ENCODE results near the gene PDPR. TPM values are rescaled to one million over a fixed set of nuclear protein-coding genes. Genes with fewer than 3 reads are reported as not detected.
"Not testable (repeated sequence)": the region's sequence is repeated elsewhere in the genome, so short reads cannot be mapped to it uniquely, and the experiment has no call there.

PDPR gene
- total and polyA plus RNA-seq, 2 donors (not counting 3 experiments of a cell fraction or from before 2014, with no cell fraction given) = 26.4 to 29.9 TPM

- DNase-seq (ENCODE audit: low read depth, low spot score); H3K27me3 ChIP-seq (ENCODE audit: control insufficient read depth in 2 of 2, insufficient read depth in 2 of 2, low read length in 2 of 2); H3K79me2 ChIP-seq (ENCODE audit: control insufficient read depth, insufficient read depth, low read length); H3K9ac ChIP-seq (replicated peaks; ENCODE audit: extremely low read depth, insufficient read depth, low read length); H3K4me1 ChIP-seq (ENCODE audit: control insufficient read depth, extremely low read depth, insufficient read depth, low read length); CTCF ChIA-PET; dilution Hi-C loops (cut with MboI; ENCODE audit: extremely low pct_ligation_motif_present, low sequenced_read_pairs); BruUV-seq (replicated peaks); H3K9me1 ChIP-seq (replicated peaks; ENCODE audit: control insufficient read depth, extremely low read depth, insufficient read depth, low read length); H3K36me3 ChIP-seq (ENCODE audit: control insufficient read depth in 2 of 2, extremely low read depth in 1 of 2, insufficient read depth in 2 of 2, low read length in 2 of 2); H3K9me3 ChIP-seq (replicated peaks; ENCODE audit: control insufficient read depth, insufficient read depth, low read length); H3K4me3 ChIP-seq (replicated peaks in 1 of 3; ENCODE audit: insufficient read depth in 1 of 3, low read depth in 1 of 3, low read length in 3 of 3); H4K20me1 ChIP-seq (replicated peaks; ENCODE audit: control insufficient read depth, extremely low read depth, insufficient read depth, low read length); FAIRE-seq; intact Hi-C loops (cut with micrococcal nuclease); H3K27ac ChIP-seq (ENCODE audit: insufficient read depth, low read depth, low read length); POLR2A ChIA-PET; H3K4me2 ChIP-seq (ENCODE audit: insufficient read depth, low read length); H2AFZ ChIP-seq (ENCODE audit: low read depth, low read length): not testable (repeated sequence)
These were observed 76.4 kb downstream of the PDPR start for GRCh38 chr16:70190574-70190973.

GRCh38 chr16:70196683-70197300 is 82.7 kb downstream of the PDPR start:
- H2AFZ ChIP-seq (ENCODE audit: low read depth, low read length); H3K4me3 ChIP-seq (replicated peaks in 1 of 3; ENCODE audit: insufficient read depth in 1 of 3, low read depth in 1 of 3, low read length in 3 of 3); CTCF ChIA-PET; H3K9ac ChIP-seq (replicated peaks; ENCODE audit: extremely low read depth, insufficient read depth, low read length); POLR2A ChIA-PET; H4K20me1 ChIP-seq (replicated peaks; ENCODE audit: control insufficient read depth, extremely low read depth, insufficient read depth, low read length); H3K4me1 ChIP-seq (ENCODE audit: control insufficient read depth, extremely low read depth, insufficient read depth, low read length); H3K36me3 ChIP-seq (ENCODE audit: control insufficient read depth in 2 of 2, extremely low read depth in 1 of 2, insufficient read depth in 2 of 2, low read length in 2 of 2); H3K9me3 ChIP-seq (replicated peaks; ENCODE audit: control insufficient read depth, insufficient read depth, low read length); DNase-seq (ENCODE audit: low read depth, low spot score); H3K9me1 ChIP-seq (replicated peaks; ENCODE audit: control insufficient read depth, extremely low read depth, insufficient read depth, low read length); intact Hi-C loops (cut with micrococcal nuclease); BruUV-seq (replicated peaks); H3K79me2 ChIP-seq (ENCODE audit: control insufficient read depth, insufficient read depth, low read length); H3K27ac ChIP-seq (ENCODE audit: insufficient read depth, low read depth, low read length); H3K4me2 ChIP-seq (ENCODE audit: insufficient read depth, low read length); dilution Hi-C loops (cut with MboI; ENCODE audit: extremely low pct_ligation_motif_present, low sequenced_read_pairs); H3K27me3 ChIP-seq (ENCODE audit: control insufficient read depth in 2 of 2, insufficient read depth in 2 of 2, low read length in 2 of 2): not testable (repeated sequence)
- FAIRE-seq = peak; percentile 91

- H3K4me2 ChIP-seq (ENCODE audit: insufficient read depth, low read length); CTCF ChIA-PET; H3K9me3 ChIP-seq (replicated peaks; ENCODE audit: control insufficient read depth, insufficient read depth, low read length); H3K27me3 ChIP-seq (ENCODE audit: control insufficient read depth in 2 of 2, insufficient read depth in 2 of 2, low read length in 2 of 2); H3K9me1 ChIP-seq (replicated peaks; ENCODE audit: control insufficient read depth, extremely low read depth, insufficient read depth, low read length); FAIRE-seq; H2AFZ ChIP-seq (ENCODE audit: low read depth, low read length); H3K79me2 ChIP-seq (ENCODE audit: control insufficient read depth, insufficient read depth, low read length); H3K4me1 ChIP-seq (ENCODE audit: control insufficient read depth, extremely low read depth, insufficient read depth, low read length); dilution Hi-C loops (cut with MboI; ENCODE audit: extremely low pct_ligation_motif_present, low sequenced_read_pairs); H3K4me3 ChIP-seq (replicated peaks in 1 of 3; ENCODE audit: insufficient read depth in 1 of 3, low read depth in 1 of 3, low read length in 3 of 3); POLR2A ChIA-PET; BruUV-seq (replicated peaks); H4K20me1 ChIP-seq (replicated peaks; ENCODE audit: control insufficient read depth, extremely low read depth, insufficient read depth, low read length); H3K9ac ChIP-seq (replicated peaks; ENCODE audit: extremely low read depth, insufficient read depth, low read length); H3K36me3 ChIP-seq (ENCODE audit: control insufficient read depth in 2 of 2, extremely low read depth in 1 of 2, insufficient read depth in 2 of 2, low read length in 2 of 2); intact Hi-C loops (cut with micrococcal nuclease); H3K27ac ChIP-seq (ENCODE audit: insufficient read depth, low read depth, low read length): not testable (repeated sequence)
- peak; percentile 31 for DNase-seq (ENCODE audit: low read depth, low spot score)
These were observed 83.5 kb downstream of the PDPR start for GRCh38 chr16:70197611-70198010.

- H3K9me3 ChIP-seq (replicated peaks; ENCODE audit: control insufficient read depth, insufficient read depth, low read length); H3K27ac ChIP-seq (ENCODE audit: insufficient read depth, low read depth, low read length); POLR2A ChIA-PET; H3K4me3 ChIP-seq (replicated peaks in 1 of 3; ENCODE audit: insufficient read depth in 1 of 3, low read depth in 1 of 3, low read length in 3 of 3); CTCF ChIA-PET; H4K20me1 ChIP-seq (replicated peaks; ENCODE audit: control insufficient read depth, extremely low read depth, insufficient read depth, low read length); H3K36me3 ChIP-seq (ENCODE audit: control insufficient read depth in 2 of 2, extremely low read depth in 1 of 2, insufficient read depth in 2 of 2, low read length in 2 of 2); DNase-seq (ENCODE audit: low read depth, low spot score); H3K27me3 ChIP-seq (ENCODE audit: control insufficient read depth in 2 of 2, insufficient read depth in 2 of 2, low read length in 2 of 2); BruUV-seq (replicated peaks); dilution Hi-C loops (cut with MboI; ENCODE audit: extremely low pct_ligation_motif_present, low sequenced_read_pairs); FAIRE-seq; H3K9me1 ChIP-seq (replicated peaks; ENCODE audit: control insufficient read depth, extremely low read depth, insufficient read depth, low read length); H3K4me1 ChIP-seq (ENCODE audit: control insufficient read depth, extremely low read depth, insufficient read depth, low read length); H3K79me2 ChIP-seq (ENCODE audit: control insufficient read depth, insufficient read depth, low read length); intact Hi-C loops (cut with micrococcal nuclease); H2AFZ ChIP-seq (ENCODE audit: low read depth, low read length); H3K4me2 ChIP-seq (ENCODE audit: insufficient read depth, low read length); H3K9ac ChIP-seq (replicated peaks; ENCODE audit: extremely low read depth, insufficient read depth, low read length): not testable (repeated sequence)
These were observed 84.1 kb downstream of the PDPR start for GRCh38 chr16:70198230-70198629.
